Activated CD8-positive, alpha-beta T cell treated with anti-CD3 and anti-CD28 coated beads for 36 hours (primary cell): ENCODE data around the gene LYPD3. TPM values are rescaled to one million over a fixed set of nuclear protein-coding genes. Genes with fewer than 3 reads are reported as not detected.
A peak's percentile ranks its signal among the peaks of the same experiment; 100 is the strongest.

Experiments
- ATAC-seq: fragments of 200-7000 bp; cut with Tn5 transposase; one replicate; pipeline ENCODE4 v1.10.0; 2021; ENCODE audit warnings: mild to moderate bottlenecking, moderate library complexity
- CTCF ChIA-PET: fragments of 350-600 bp; sonication (Branson Sonifier 250); formaldehyde crosslinking; loops from one replicate; lab custom pipeline; 2021; ENCODE audit warnings: antibody characterized with exemption; lab: Charles Lee
- POLR2A ChIA-PET: fragments of 350-600 bp; sonication (Branson Sonifier 250); formaldehyde crosslinking; loops from one replicate; lab custom pipeline; 2021; ENCODE audit warnings: antibody characterized with exemption; lab: Charles Lee
- DNase-seq: peaks from one replicate; pipeline ENCODE4 v3.0.0-alpha.2; 2020
- H3K27ac Mint-ChIP-seq: one replicate; pipeline ENCODE4 v1.8.0; 2021; ENCODE audit warnings: mild to moderate bottlenecking, mixed read lengths
- H3K27me3 Mint-ChIP-seq: one replicate; pipeline ENCODE4 v1.8.0; 2021; ENCODE audit warnings: mixed read lengths
- H3K36me3 Mint-ChIP-seq: one replicate; pipeline ENCODE4 v1.8.0; 2021; ENCODE audit warnings: low read depth, mixed read lengths
- H3K4me1 Mint-ChIP-seq: one replicate; pipeline ENCODE4 v1.8.0; 2021; ENCODE audit warnings: low read depth, mixed read lengths
- H3K4me3 Mint-ChIP-seq: one replicate; pipeline ENCODE4 v1.8.0; 2021; ENCODE audit warnings: mild to moderate bottlenecking, moderate library complexity, mixed read lengths
- H3K9me3 Mint-ChIP-seq: one replicate; pipeline ENCODE4 v1.8.0; 2021; ENCODE audit warnings: mixed read lengths
- CTCF ChIP-seq: fragments of 200-600 bp; IDR thresholded peaks from one replicate; pipeline ENCODE4 v1.8.0; 2022; ENCODE audit warnings: antibody characterized with exemption, mild to moderate bottlenecking
- intact Hi-C: fragments of 100-400 bp; cut with micrococcal nuclease; formaldehyde crosslinking; loops from one replicate; pipeline ENCODE4 v1.10.0; 2022
- total RNA-seq, 2 experiments: library from RNA; stranded (reverse); gene quantifications; one replicate each; pipeline ENCODE4 v1.2.3, GENCODE V29; 2021

LYPD3 gene
- total RNA-seq, 2 experiments from 2014 or later = 4.4 to 4.9 TPM

- POLR2A ChIA-PET = interaction anchor here (0.8 to 4.5 kb wide), 3 partner anchors 12 to 70 kb away, joined by 3 to 23 read pairs (median 4); partner anchors contain the start of genes PHLDB3 and ZNF575
- intact Hi-C loops = loop anchor here (5.0 kb wide), 1 partner anchor 40 kb away; the partner anchor contains the start of gene PHLDB3
- peaks cover 5% of the 10 kb centered on the region for H3K36me3 Mint-ChIP-seq
- H3K4me1 Mint-ChIP-seq = peaks cover 34% of the 10 kb centered on the region
- CTCF ChIA-PET = interaction anchor here (1.2 to 5.0 kb wide), 4 partner anchors 8 to 58 kb away, joined by 3 to 31 read pairs (median 10); no protein-coding TSS in a partner anchor
- ATAC-seq (no peak), DNase-seq (no peak)
- H3K27ac Mint-ChIP-seq = peak overlapping the region; percentile 94
- peak overlapping the region; percentile 84 for H3K4me3 Mint-ChIP-seq
- no peaks in the 10 kb centered on the region for H3K27me3 Mint-ChIP-seq
- TF ChIP-seq CTCF = no peak
- no peaks in the 10 kb centered on the region for H3K9me3 Mint-ChIP-seq
These were observed 3.0 kb downstream of the LYPD3 start for GRCh38 chr19:43462383-43462782.

- peaks cover 30% of the 10 kb centered on the region for H3K4me1 Mint-ChIP-seq
- ChIA-PET POLR2A (interaction anchor here (0.6 to 1.5 kb wide), 4 partner anchors 12 to 157 kb away, joined by 3 to 4 read pairs (median 4); partner anchors contain the start of gene PHLDB3), CTCF (interaction anchor here (1.1 to 5.9 kb wide), 3 partner anchors 14 to 59 kb away, joined by 3 to 44 read pairs (median 13); partner anchors contain the start of gene PHLDB3)
- no peaks in the 10 kb centered on the region for H3K9me3 Mint-ChIP-seq
- ATAC-seq = no peak
- no peak for DNase-seq
- H3K27ac Mint-ChIP-seq = peak overlapping the region; percentile 80
- TF ChIP-seq CTCF = no peak
- H3K4me3 Mint-ChIP-seq = no peak overlapping the region
- no peaks in the 10 kb centered on the region for H3K27me3 Mint-ChIP-seq
- intact Hi-C loops = loop anchor here (5.0 kb wide), 1 partner anchor 41 kb away; the partner anchor contains the start of gene PHLDB3
- peaks cover 5% of the 10 kb centered on the region for H3K36me3 Mint-ChIP-seq
These were observed 4.1 kb downstream of the LYPD3 start for GRCh38 chr19:43461303-43461702.

GRCh38 chr19:43460362-43461016 lies 4.9 kb downstream of the LYPD3 start:
- DNase-seq = no peak
- H3K4me1 Mint-ChIP-seq = peaks cover 25% of the 10 kb centered on the region
- intact Hi-C loops = loop anchor here (5.0 kb wide), 1 partner anchor 42 kb away; the partner anchor contains the start of gene PHLDB3
- no peak overlapping the region for H3K4me3 Mint-ChIP-seq
- no peaks in the 10 kb centered on the region for H3K9me3 Mint-ChIP-seq
- H3K36me3 Mint-ChIP-seq = peaks cover 5% of the 10 kb centered on the region
- no peak for TF ChIP-seq CTCF
- no peak for ATAC-seq
- H3K27me3 Mint-ChIP-seq = no peaks in the 10 kb centered on the region
- no peak overlapping the region for H3K27ac Mint-ChIP-seq
- ChIA-PET POLR2A (interaction anchor here (0.8 to 1.5 kb wide), 4 partner anchors 11 to 44 kb away, joined by 3 to 5 read pairs (median 4); partner anchors contain the start of gene PHLDB3), CTCF (interaction anchor here (1.1 to 5.9 kb wide), 3 partner anchors 13 to 60 kb away, joined by 3 to 44 read pairs (median 13); partner anchors contain the start of gene PHLDB3)

- intact Hi-C loops = no loop called here
- POLR2A ChIA-PET = interaction anchor here (0.7 kb wide), 1 partner anchor 68 kb away, joined by 3 read pairs; no protein-coding TSS in a partner anchor
- no peak for TF ChIP-seq CTCF
- ATAC-seq (no peak), DNase-seq (no peak)
- Mint-ChIP-seq H3K27ac (no peak overlapping the region), H3K4me1 (peaks cover 20% of the 10 kb centered on the region), H3K36me3 (peaks cover 5% of the 10 kb centered on the region), H3K27me3 (no peaks in the 10 kb centered on the region), H3K9me3 (no peaks in the 10 kb centered on the region), H3K4me3 (no peak overlapping the region)
- CTCF ChIA-PET = interaction anchor here (1.2 to 5.9 kb wide), 7 partner anchors 10 to 210 kb away, joined by 3 to 44 read pairs (median 4); no protein-coding TSS in a partner anchor
These were observed 7.6 kb downstream of the LYPD3 start for GRCh38 chr19:43457809-43458208.
